SH-SY5Y (cell line): ENCODE results near the gene VDR.

Experiments used
- GATA2 ChIP-seq: IDR thresholded peaks from 2 replicates; pipeline ENCODE4 v1.6.1; 2011; ENCODE audit warnings: mild to moderate bottlenecking, low read depth, low read length
- GATA3 ChIP-seq: IDR thresholded peaks from 2 replicates; pipeline ENCODE4 v1.6.1; 2011; ENCODE audit warnings: low read depth, mild to moderate bottlenecking, low read length, moderate library complexity

DNA sequence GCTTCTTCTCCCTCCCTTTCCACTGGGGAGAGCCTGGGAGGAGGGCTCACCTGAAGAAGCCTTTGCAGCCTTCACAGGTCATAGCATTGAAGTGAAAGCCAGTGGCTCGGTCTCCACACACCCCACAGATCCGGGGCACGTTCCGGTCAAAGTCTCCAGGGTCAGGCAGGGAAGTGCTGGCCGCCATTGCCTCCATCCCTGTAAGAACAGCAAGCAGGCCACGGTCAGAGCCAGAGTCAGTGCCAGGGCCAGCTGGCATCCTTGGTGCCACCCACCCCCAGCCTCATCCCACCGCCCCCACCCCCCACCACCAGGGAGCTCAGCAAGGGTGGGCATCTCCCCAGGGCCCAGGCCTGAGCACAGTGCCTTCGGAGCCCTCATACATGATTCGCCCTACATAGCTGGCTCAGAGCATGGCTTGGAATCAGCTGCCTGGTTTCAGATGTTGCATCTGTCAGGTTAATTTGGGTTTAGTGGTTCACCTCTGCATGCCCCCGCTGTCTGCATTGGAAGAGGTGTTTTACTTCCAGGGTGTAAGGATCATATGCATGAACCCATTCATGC lies 25.8 kb downstream of the VDR start:
- TF ChIP-seq GATA2 (no peak), GATA3 (no peak)
